Activated T-cell treated with anti-CD3 and anti-CD28 coated beads, Interleukin-2, amount 50 U/mL, for 24 hours (primary cell): ENCODE measurements around the gene RNF169.
"Not testable (repeated sequence)": the region's sequence is repeated elsewhere in the genome, so short reads cannot be mapped to it uniquely, and the experiment has no call there.

Source experiments
- DNase-seq: peaks from one replicate; pipeline ENCODE4 v3.0.0-alpha.2; 2020
- H3K27ac Mint-ChIP-seq: 2 replicates; pipeline ENCODE4 v1.8.0; 2020; ENCODE audit warnings: mild to moderate bottlenecking, mixed read lengths
- H3K27me3 Mint-ChIP-seq: 2 replicates; pipeline ENCODE4 v1.8.0; 2020; ENCODE audit warnings: mixed read lengths
- H3K36me3 Mint-ChIP-seq: 2 replicates; pipeline ENCODE4 v1.8.0; 2020; ENCODE audit warnings: low read depth, mixed read lengths
- H3K4me1 Mint-ChIP-seq: 2 replicates; pipeline ENCODE4 v1.8.0; 2020; ENCODE audit warnings: low read depth, mixed read lengths
- H3K4me3 Mint-ChIP-seq: 2 replicates; pipeline ENCODE4 v1.8.0; 2020; ENCODE audit warnings: mild to moderate bottlenecking, moderate library complexity, mixed read lengths
- H3K9me3 Mint-ChIP-seq: 2 replicates; pipeline ENCODE4 v1.8.0; 2020; ENCODE audit warnings: mixed read lengths

The RNF169 gene

GRCh38 chr11:74815966-74816365 lies 67.3 kb downstream of the RNF169 start:
- Mint-ChIP-seq H3K4me3 (no peak overlapping the region), H3K9me3 (no peaks in the 10 kb centered on the region), H3K4me1 (peaks cover 36% of the 10 kb centered on the region), H3K27ac (no peak overlapping the region), H3K27me3 (no peaks in the 10 kb centered on the region), H3K36me3 (peaks cover 78% of the 10 kb centered on the region)
- DNase-seq, result no peak

GRCh38 chr11:74816664-74817063 lies 68.0 kb downstream of the RNF169 start:
- Mint-ChIP-seq H3K36me3 (peaks cover 81% of the 10 kb centered on the region), H3K4me3 (no peak overlapping the region), H3K27me3 (no peaks in the 10 kb centered on the region), H3K4me1 (peaks cover 38% of the 10 kb centered on the region), H3K9me3 (no peaks in the 10 kb centered on the region), H3K27ac (no peak overlapping the region)
- DNase-seq, result no peak

GRCh38 chr11:74818283-74818946 lies 69.8 kb downstream of the RNF169 start:
- Mint-ChIP-seq H3K27me3 (no peaks in the 10 kb centered on the region), H3K36me3 (peaks cover 82% of the 10 kb centered on the region), H3K9me3 (peaks cover 2% of the 10 kb centered on the region), H3K27ac (peak overlapping the region; percentile 38), H3K4me1 (peaks cover 38% of the 10 kb centered on the region), H3K4me3 (no peak overlapping the region)
- no peak for DNase-seq

GRCh38 chr11:74819400-74819799 lies 70.8 kb downstream of the RNF169 start:
- peaks cover 11% of the 10 kb centered on the region for H3K9me3 Mint-ChIP-seq
- H3K4me1 Mint-ChIP-seq, result peaks cover 38% of the 10 kb centered on the region
- DNase-seq, result no peak
- H3K36me3 Mint-ChIP-seq, result peaks cover 90% of the 10 kb centered on the region
- no peak overlapping the region for H3K27ac Mint-ChIP-seq
- no peak overlapping the region for H3K4me3 Mint-ChIP-seq
- H3K27me3 Mint-ChIP-seq, result no peaks in the 10 kb centered on the region

- DNase-seq, result no peak
- Mint-ChIP-seq H3K4me1 (peaks cover 38% of the 10 kb centered on the region), H3K36me3 (peaks cover 96% of the 10 kb centered on the region), H3K9me3 (peaks cover 18% of the 10 kb centered on the region), H3K27me3 (no peaks in the 10 kb centered on the region), H3K27ac (no peak overlapping the region), H3K4me3 (no peak overlapping the region)
Measured at GRCh38 chr11:74820763-74821162, 72.1 kb downstream of the RNF169 start.

- no peak for DNase-seq
- Mint-ChIP-seq H3K9me3 (peaks cover 25% of the 10 kb centered on the region), H3K27me3 (no peaks in the 10 kb centered on the region), H3K36me3 (peaks cover 97% of the 10 kb centered on the region), H3K4me1 (peaks cover 31% of the 10 kb centered on the region), H3K4me3 (no peak overlapping the region), H3K27ac (no peak overlapping the region)
Measured at GRCh38 chr11:74822170-74822569, 73.5 kb downstream of the RNF169 start.

- H3K36me3 Mint-ChIP-seq, result peaks cover 97% of the 10 kb centered on the region
- H3K27me3 Mint-ChIP-seq, result no peaks in the 10 kb centered on the region
- no peak overlapping the region for H3K27ac Mint-ChIP-seq
- peaks cover 13% of the 10 kb centered on the region for H3K4me1 Mint-ChIP-seq
- no peak for DNase-seq
- peaks cover 36% of the 10 kb centered on the region for H3K9me3 Mint-ChIP-seq
- no peak overlapping the region for H3K4me3 Mint-ChIP-seq
Measured at GRCh38 chr11:74824285-74824982, 75.8 kb downstream of the RNF169 start.

- Mint-ChIP-seq H3K9me3 (peaks cover 36% of the 10 kb centered on the region), H3K36me3 (peaks cover 97% of the 10 kb centered on the region)
- H3K4me1 Mint-ChIP-seq, result not testable (repeated sequence)
Measured at GRCh38 chr11:74825596-74825995, 76.9 kb downstream of the RNF169 start.

GRCh38 chr11:74826901-74827300 lies 78.3 kb downstream of the RNF169 start:
- peaks cover 98% of the 10 kb centered on the region for H3K36me3 Mint-ChIP-seq
- H3K4me1 Mint-ChIP-seq, result no peaks in the 10 kb centered on the region
- no peak overlapping the region for H3K27ac Mint-ChIP-seq
- no peaks in the 10 kb centered on the region for H3K27me3 Mint-ChIP-seq
- no peak for DNase-seq
- H3K4me3 Mint-ChIP-seq, result no peak overlapping the region
- H3K9me3 Mint-ChIP-seq, result peaks cover 36% of the 10 kb centered on the region

More at GRCh38 chr11:74825596-74825995, 76.9 kb downstream of the RNF169 start:
- not testable (repeated sequence) for H3K27ac Mint-ChIP-seq, DNase-seq, H3K27me3 Mint-ChIP-seq, H3K4me3 Mint-ChIP-seq

GRCh38 chr11:74837191-74837590 lies 88.5 kb downstream of the RNF169 start:
- H3K36me3 Mint-ChIP-seq, result peaks cover 91% of the 10 kb centered on the region

GRCh38 chr11:74838188-74838587 lies 89.5 kb downstream of the RNF169 start:
- H3K4me3 Mint-ChIP-seq, result no peak overlapping the region
- H3K27me3 Mint-ChIP-seq, result no peaks in the 10 kb centered on the region
- no peak overlapping the region for H3K27ac Mint-ChIP-seq
- H3K4me1 Mint-ChIP-seq, result no peaks in the 10 kb centered on the region
- DNase-seq, result no peak
- H3K36me3 Mint-ChIP-seq, result peaks cover 92% of the 10 kb centered on the region
- H3K9me3 Mint-ChIP-seq, result no peaks in the 10 kb centered on the region

More at GRCh38 chr11:74837191-74837590, 88.5 kb downstream of the RNF169 start:
- no peak for DNase-seq
- Mint-ChIP-seq H3K9me3 (no peaks in the 10 kb centered on the region), H3K27me3 (no peaks in the 10 kb centered on the region), H3K4me1 (no peaks in the 10 kb centered on the region), H3K4me3 (no peak overlapping the region), H3K27ac (no peak overlapping the region)

GRCh38 chr11:74839446-74839845 lies 90.8 kb downstream of the RNF169 start:
- H3K27me3 Mint-ChIP-seq, result no peaks in the 10 kb centered on the region

GRCh38 chr11:74839971-74840370 lies 91.3 kb downstream of the RNF169 start:
- Mint-ChIP-seq H3K4me3 (no peak overlapping the region), H3K27ac (no peak overlapping the region), H3K36me3 (peaks cover 92% of the 10 kb centered on the region), H3K4me1 (no peaks in the 10 kb centered on the region), H3K9me3 (no peaks in the 10 kb centered on the region), H3K27me3 (no peaks in the 10 kb centered on the region)
- DNase-seq, result no peak

More at GRCh38 chr11:74839446-74839845, 90.8 kb downstream of the RNF169 start:
- no peaks in the 10 kb centered on the region for H3K4me1 Mint-ChIP-seq
- no peak for DNase-seq
- peaks cover 92% of the 10 kb centered on the region for H3K36me3 Mint-ChIP-seq
- H3K4me3 Mint-ChIP-seq, result no peak overlapping the region
- H3K9me3 Mint-ChIP-seq, result no peaks in the 10 kb centered on the region
- H3K27ac Mint-ChIP-seq, result peak overlapping the region; percentile 11

- Mint-ChIP-seq H3K4me1 (no peaks in the 10 kb centered on the region), H3K9me3 (no peaks in the 10 kb centered on the region), H3K36me3 (peaks cover 92% of the 10 kb centered on the region), H3K27me3 (no peaks in the 10 kb centered on the region), H3K27ac (no peak overlapping the region), H3K4me3 (no peak overlapping the region)
- no peak for DNase-seq
Measured at GRCh38 chr11:74840486-74840885, 91.8 kb downstream of the RNF169 start.

- H3K9me3 Mint-ChIP-seq, result no peaks in the 10 kb centered on the region
- peaks cover 90% of the 10 kb centered on the region for H3K36me3 Mint-ChIP-seq
- no peak overlapping the region for H3K4me3 Mint-ChIP-seq
- no peaks in the 10 kb centered on the region for H3K27me3 Mint-ChIP-seq
- H3K4me1 Mint-ChIP-seq, result peaks cover 12% of the 10 kb centered on the region
- H3K27ac Mint-ChIP-seq, result no peak overlapping the region
- DNase-seq, result no peak
Measured at GRCh38 chr11:74842967-74843366, 94.3 kb downstream of the RNF169 start.
